GM12873 (cell line): ENCODE results near the gene ADGRG3.

ENCODE experiments used
- TF ChIP-seq, protein P1 (sequence below): IDR thresholded peaks from 2 replicates; pipeline ENCODE4 v1.5.1; 2012; ENCODE audit warnings: low read depth, mild to moderate bottlenecking, moderate library complexity, low read length, control low read depth; ENCODE audit not compliant: insufficient read depth; ENCODE audit errors: missing control alignments

ADGRG3 gene

GRCh38 chr16:57634171-57634570 lies 33.9 kb upstream of the ADGRG3 start:
- TF ChIP-seq, protein P1, sequence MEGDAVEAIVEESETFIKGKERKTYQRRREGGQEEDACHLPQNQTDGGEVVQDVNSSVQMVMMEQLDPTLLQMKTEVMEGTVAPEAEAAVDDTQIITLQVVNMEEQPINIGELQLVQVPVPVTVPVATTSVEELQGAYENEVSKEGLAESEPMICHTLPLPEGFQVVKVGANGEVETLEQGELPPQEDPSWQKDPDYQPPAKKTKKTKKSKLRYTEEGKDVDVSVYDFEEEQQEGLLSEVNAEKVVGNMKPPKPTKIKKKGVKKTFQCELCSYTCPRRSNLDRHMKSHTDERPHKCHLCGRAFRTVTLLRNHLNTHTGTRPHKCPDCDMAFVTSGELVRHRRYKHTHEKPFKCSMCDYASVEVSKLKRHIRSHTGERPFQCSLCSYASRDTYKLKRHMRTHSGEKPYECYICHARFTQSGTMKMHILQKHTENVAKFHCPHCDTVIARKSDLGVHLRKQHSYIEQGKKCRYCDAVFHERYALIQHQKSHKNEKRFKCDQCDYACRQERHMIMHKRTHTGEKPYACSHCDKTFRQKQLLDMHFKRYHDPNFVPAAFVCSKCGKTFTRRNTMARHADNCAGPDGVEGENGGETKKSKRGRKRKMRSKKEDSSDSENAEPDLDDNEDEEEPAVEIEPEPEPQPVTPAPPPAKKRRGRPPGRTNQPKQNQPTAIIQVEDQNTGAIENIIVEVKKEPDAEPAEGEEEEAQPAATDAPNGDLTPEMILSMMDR = no peak

DNA sequence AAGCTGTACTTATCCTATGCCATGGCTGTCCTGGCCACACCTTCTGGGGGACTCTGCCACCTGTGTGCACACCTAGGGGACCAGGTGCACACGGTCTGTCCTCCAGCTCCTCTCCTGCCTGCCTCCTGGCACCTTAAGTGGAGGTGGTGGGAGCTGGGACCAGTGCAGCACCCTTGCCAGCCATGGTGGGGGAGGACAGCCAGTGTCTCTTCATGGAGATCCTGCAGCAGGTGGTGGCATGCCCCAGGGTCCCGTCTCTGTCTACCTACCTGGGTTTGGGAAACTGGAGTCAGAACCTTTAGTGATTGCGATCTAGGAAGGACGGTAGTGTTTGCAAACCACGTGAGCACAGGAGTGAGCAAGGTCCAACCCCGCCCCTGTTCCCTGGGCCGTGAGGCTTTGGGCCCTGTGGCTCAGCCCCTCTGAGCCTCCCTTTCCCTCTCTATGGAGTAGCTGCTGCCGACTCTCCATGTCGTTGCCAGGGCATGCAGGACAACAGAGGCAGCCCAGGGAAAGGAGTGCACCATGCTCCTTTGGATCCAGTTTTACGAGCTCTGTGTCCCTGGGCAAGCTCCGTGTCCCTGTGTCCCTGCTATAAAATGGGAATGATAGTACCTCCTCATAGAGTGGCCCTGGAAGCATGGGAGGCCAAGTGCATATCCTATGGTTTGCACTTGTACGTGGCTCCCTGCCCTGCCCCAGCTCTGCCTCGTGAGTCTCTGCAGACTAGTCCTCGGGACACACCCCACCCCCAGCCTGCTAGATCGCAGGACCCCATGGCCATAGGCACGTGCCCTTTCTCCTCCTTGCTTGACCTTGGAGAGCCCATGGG lies 32.6 kb upstream of the ADGRG3 start:
- TF ChIP-seq, protein P1 = no peak

DNA sequence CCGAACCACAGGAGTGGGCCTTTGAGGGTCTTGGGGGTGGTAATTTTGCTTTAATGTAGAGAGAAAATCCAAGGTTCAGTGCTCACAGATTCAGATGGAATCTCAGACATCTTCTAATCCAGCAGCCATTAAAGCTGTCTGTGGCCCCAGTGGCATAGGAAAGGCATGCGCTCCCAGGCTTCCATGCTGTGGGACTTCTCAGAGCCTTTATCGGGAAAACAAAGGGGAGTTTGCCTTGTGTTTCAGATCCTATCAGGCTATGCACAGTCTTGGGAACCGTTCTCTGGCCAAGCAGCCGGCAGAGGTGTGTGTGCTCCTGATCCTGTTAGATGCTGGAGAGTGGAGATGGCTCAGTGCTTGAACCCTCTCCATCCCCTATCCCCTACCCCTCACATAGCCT lies 31.9 kb upstream of the ADGRG3 start:
- TF ChIP-seq, protein P1 = no peak

- TF ChIP-seq, protein P1 = no peak
These were observed 31.1 kb upstream of the ADGRG3 start for GRCh38 chr16:57637020-57637419.

- TF ChIP-seq, protein P1 = no peak
These were observed 30.7 kb upstream of the ADGRG3 start for GRCh38 chr16:57637424-57637823.

- TF ChIP-seq, protein P1 = no peak
These were observed 30.1 kb upstream of the ADGRG3 start for GRCh38 chr16:57637965-57638364.

GRCh38 chr16:57638381-57638780 lies 29.7 kb upstream of the ADGRG3 start:
- TF ChIP-seq, protein P1 = no peak
